K562 (cell line): ENCODE measurements around the gene BCL2L15. TPM values are rescaled to one million over a fixed set of nuclear protein-coding genes. Genes with fewer than 3 reads are reported as not detected.
A peak's percentile ranks its signal among the peaks of the same experiment; 100 is the strongest.

Experiments
- ATF7 ChIP-seq: fragments of 450-650 bp; IDR thresholded peaks from 2 replicates; pipeline ENCODE4 v1.7.1; 2014; ENCODE audit warnings: mild to moderate bottlenecking, moderate library complexity
- C11orf30 ChIP-seq: fragments of 450-650 bp; IDR thresholded peaks from 2 replicates; pipeline ENCODE4 v1.6.1; 2016; ENCODE audit warnings: low read depth, mild to moderate bottlenecking
- MBD2 ChIP-seq: sonication (generic); IDR thresholded peaks from 2 replicates; pipeline ENCODE4 v1.6.1; 2016; ENCODE audit warnings: low read depth, borderline replicate concordance
- polyA plus RNA-seq, 8 experiments: library from polyadenylated mRNA; depleted of rRNA in 4 of 8; stranded (reverse) in 5 of 8; unstranded in 3 of 8; fragments of >200 nt; fragmentation: Nextera tagmentation in 2 of 8; fragmentation: Illumina TruSeq in 1 of 8; extraction: Ambion mirVana in 2 of 8; extraction: Trizol in 1 of 8; gene quantifications; 2 replicates each; pipeline versions ENCODE4 v1.2.1 to v1.2.3, GENCODE V29; 2011 to 2014; ENCODE audit warnings: inconsistent platforms in 1 of 8, missing spikeins in 1 of 8
- total RNA-seq, 7 experiments: library from RNA; depleted of rRNA in 6 of 7; stranded (reverse); fragments of >200 nt in 6 of 7; fragmentation: Illumina TruSeq in 2 of 7; extraction: Trizol in 2 of 7; gene quantifications; 2 replicates each; pipeline versions ENCODE4 v1.2.1 to v1.2.3, GENCODE V29; 2011 to 2021; ENCODE audit warnings: low replicate concordance in 1 of 7
- TF ChIP-seq, protein P1 (sequence below), 2 experiments: fragments of 450-650 bp in 1 of 2; IDR thresholded peaks; 2 replicates each; pipeline ENCODE4 v1.6.1; 2011 to 2017; ENCODE audit warnings: low read depth in 2 of 2, antibody characterized with exemption in 1 of 2, borderline replicate concordance in 1 of 2, low read length in 1 of 2, mild to moderate bottlenecking in 1 of 2, mixed read lengths in 1 of 2; ENCODE audit not compliant: control insufficient read depth in 1 of 2
- TF ChIP-seq, protein P2 (sequence below): fragments of 450-650 bp; IDR thresholded peaks from 2 replicates; pipeline ENCODE4 v1.7.1; 2018; ENCODE audit warnings: mild to moderate bottlenecking, low read depth; ENCODE audit not compliant: partially characterized antibody
- TF ChIP-seq, protein P3 (sequence below): fragments of 450-650 bp; formaldehyde crosslinking; IDR thresholded peaks from 2 replicates; pipeline ENCODE4 v1.4.0; 2020; ENCODE audit warnings: mild to moderate bottlenecking, moderate library complexity
- TF ChIP-seq, protein P4 (sequence below): sonication (generic); formaldehyde crosslinking; IDR thresholded peaks from 2 replicates; pipeline ENCODE4 v1.8.1; 2023; ENCODE audit warnings: mild to moderate bottlenecking, missing genetic modification reagents
- TF ChIP-seq, protein P5 (sequence below), 2 experiments: fragments of 450-650 bp; IDR thresholded peaks; 2 replicates each; pipeline ENCODE4 v1.6.1; 2016

BCL2L15 gene
- total and polyA plus RNA-seq, 9 of the 15 experiments (the other 6 are each of a cell fraction or from before 2014, with no cell fraction given) = 0.06 to 0.42 (median 0.28) TPM; not detected in 1

DNA sequence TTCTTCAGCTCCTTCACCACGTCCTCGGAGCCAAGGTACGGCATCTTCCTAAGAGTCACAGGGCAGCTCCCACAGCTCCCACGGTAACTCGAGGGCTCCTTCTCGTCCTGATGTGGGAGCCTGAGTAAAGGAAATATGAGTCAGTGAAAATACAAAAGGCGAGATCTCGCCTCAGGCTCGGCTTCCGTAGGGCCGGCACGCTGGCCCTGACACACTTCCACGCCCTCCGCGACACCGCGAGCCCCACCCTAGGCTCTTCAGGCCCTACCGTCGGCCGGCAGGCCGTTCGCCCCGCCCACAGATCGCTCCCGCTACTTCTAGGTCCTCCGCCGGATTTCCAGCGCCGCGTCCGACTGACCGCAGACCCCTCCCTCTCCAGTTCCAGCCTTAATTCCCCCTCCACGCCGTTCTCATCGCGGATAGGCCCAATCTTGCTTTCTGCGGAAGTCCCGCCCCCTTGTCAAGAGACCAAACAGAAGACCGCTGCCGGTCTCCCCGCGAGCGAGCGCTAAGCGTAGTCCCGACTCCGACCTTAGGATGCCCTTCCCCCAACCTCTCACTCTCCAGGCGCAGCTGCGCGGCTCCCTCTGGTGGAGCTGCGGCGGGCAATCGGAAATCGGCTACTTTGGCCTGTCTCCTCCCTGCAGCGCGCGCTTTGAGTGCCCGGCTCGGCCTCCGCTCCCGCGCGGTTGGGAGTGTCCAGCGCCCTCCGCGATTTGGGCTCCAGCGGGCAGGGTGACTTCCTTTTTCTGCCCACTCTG lies 17.5 kb upstream of the BCL2L15 start, which contains the start of the genes AP4B1 and DCLRE1B (continued):
- TF ChIP-seq, protein P1, sequence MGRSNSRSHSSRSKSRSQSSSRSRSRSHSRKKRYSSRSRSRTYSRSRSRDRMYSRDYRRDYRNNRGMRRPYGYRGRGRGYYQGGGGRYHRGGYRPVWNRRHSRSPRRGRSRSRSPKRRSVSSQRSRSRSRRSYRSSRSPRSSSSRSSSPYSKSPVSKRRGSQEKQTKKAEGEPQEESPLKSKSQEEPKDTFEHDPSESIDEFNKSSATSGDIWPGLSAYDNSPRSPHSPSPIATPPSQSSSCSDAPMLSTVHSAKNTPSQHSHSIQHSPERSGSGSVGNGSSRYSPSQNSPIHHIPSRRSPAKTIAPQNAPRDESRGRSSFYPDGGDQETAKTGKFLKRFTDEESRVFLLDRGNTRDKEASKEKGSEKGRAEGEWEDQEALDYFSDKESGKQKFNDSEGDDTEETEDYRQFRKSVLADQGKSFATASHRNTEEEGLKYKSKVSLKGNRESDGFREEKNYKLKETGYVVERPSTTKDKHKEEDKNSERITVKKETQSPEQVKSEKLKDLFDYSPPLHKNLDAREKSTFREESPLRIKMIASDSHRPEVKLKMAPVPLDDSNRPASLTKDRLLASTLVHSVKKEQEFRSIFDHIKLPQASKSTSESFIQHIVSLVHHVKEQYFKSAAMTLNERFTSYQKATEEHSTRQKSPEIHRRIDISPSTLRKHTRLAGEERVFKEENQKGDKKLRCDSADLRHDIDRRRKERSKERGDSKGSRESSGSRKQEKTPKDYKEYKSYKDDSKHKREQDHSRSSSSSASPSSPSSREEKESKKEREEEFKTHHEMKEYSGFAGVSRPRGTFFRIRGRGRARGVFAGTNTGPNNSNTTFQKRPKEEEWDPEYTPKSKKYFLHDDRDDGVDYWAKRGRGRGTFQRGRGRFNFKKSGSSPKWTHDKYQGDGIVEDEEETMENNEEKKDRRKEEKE (IDR thresholded peaks at IDR 0.05; ENCODE audit: borderline replicate concordance in 1 of 2, control insufficient read depth in 1 of 2, low read depth in 2 of 2, low read length in 1 of 2) = peak in 1 of 2 experiments; percentile 76; a peak in 1 of 4 replicates
- TF ChIP-seq MBD2 (peak; percentile 39; the same call in 1 of the 2 replicates), ATF7 (peak; percentile 92), C11orf30 (peak; percentile 56)
- TF ChIP-seq, protein P2, sequence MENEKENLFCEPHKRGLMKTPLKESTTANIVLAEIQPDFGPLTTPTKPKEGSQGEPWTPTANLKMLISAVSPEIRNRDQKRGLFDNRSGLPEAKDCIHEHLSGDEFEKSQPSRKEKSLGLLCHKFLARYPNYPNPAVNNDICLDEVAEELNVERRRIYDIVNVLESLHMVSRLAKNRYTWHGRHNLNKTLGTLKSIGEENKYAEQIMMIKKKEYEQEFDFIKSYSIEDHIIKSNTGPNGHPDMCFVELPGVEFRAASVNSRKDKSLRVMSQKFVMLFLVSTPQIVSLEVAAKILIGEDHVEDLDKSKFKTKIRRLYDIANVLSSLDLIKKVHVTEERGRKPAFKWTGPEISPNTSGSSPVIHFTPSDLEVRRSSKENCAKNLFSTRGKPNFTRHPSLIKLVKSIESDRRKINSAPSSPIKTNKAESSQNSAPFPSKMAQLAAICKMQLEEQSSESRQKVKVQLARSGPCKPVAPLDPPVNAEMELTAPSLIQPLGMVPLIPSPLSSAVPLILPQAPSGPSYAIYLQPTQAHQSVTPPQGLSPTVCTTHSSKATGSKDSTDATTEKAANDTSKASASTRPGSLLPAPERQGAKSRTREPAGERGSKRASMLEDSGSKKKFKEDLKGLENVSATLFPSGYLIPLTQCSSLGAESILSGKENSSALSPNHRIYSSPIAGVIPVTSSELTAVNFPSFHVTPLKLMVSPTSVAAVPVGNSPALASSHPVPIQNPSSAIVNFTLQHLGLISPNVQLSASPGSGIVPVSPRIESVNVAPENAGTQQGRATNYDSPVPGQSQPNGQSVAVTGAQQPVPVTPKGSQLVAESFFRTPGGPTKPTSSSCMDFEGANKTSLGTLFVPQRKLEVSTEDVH = peak; percentile 93
- TF ChIP-seq, protein P3, sequence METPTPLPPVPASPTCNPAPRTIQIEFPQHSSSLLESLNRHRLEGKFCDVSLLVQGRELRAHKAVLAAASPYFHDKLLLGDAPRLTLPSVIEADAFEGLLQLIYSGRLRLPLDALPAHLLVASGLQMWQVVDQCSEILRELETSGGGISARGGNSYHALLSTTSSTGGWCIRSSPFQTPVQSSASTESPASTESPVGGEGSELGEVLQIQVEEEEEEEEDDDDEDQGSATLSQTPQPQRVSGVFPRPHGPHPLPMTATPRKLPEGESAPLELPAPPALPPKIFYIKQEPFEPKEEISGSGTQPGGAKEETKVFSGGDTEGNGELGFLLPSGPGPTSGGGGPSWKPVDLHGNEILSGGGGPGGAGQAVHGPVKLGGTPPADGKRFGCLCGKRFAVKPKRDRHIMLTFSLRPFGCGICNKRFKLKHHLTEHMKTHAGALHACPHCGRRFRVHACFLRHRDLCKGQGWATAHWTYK (CRISPR knock-in tag) = peak; percentile 90
- TF ChIP-seq, protein P4, sequence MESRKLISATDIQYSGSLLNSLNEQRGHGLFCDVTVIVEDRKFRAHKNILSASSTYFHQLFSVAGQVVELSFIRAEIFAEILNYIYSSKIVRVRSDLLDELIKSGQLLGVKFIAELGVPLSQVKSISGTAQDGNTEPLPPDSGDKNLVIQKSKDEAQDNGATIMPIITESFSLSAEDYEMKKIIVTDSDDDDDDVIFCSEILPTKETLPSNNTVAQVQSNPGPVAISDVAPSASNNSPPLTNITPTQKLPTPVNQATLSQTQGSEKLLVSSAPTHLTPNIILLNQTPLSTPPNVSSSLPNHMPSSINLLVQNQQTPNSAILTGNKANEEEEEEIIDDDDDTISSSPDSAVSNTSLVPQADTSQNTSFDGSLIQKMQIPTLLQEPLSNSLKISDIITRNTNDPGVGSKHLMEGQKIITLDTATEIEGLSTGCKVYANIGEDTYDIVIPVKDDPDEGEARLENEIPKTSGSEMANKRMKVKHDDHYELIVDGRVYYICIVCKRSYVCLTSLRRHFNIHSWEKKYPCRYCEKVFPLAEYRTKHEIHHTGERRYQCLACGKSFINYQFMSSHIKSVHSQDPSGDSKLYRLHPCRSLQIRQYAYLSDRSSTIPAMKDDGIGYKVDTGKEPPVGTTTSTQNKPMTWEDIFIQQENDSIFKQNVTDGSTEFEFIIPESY (CRISPR knock-in tag) = peak; percentile 89
- TF ChIP-seq, protein P5, sequence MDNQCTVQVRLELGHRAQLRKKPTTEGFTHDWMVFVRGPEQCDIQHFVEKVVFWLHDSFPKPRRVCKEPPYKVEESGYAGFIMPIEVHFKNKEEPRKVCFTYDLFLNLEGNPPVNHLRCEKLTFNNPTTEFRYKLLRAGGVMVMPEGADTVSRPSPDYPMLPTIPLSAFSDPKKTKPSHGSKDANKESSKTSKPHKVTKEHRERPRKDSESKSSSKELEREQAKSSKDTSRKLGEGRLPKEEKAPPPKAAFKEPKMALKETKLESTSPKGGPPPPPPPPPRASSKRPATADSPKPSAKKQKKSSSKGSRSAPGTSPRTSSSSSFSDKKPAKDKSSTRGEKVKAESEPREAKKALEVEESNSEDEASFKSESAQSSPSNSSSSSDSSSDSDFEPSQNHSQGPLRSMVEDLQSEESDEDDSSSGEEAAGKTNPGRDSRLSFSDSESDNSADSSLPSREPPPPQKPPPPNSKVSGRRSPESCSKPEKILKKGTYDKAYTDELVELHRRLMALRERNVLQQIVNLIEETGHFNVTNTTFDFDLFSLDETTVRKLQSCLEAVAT (IDR thresholded peaks at IDR 0.05) = peak; percentile 71 to 100; a peak in 3 of 4 replicates
